NK-92 (cell line): ENCODE measurements around the gene SERP2.

ENCODE experiments used
- DNase-seq: peaks from one replicate; lab custom pipeline; 2025; ENCODE audit not compliant: unreplicated experiment; lab: John Stamatoyannopoulos, UW

SERP2 gene

DNA sequence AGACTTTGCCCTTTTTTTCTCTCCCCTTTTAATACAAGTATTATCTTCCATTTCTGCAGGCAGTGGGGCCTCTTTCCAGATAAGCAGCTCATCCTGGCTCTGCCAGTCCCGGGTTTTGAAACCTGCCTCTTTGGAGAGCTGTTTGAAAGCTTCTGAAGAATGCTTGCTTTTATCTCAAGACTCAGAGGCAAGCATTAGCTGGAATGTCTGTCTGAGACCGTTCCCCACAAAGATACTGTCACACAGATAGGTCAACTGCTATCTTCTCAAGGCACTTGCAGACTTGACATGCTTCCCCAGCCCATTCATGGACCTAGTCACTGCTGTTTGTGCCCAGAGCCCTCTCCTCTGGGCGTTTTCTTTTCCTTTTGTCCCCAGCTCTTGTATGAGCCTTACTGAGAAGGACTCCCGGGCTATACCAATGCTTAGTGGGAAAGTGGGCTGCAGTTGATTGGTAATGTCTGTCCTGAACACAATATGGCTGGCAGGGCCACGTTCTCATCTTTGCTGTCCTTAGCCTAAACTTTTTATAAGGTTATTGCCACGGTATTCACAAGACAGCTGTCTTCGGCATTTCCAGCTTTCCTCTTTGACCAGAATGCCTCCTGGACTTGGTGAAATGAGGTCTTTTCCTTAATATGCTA lies 13.4 kb downstream of the SERP2 start:
- DNase-seq = no peak

DNA sequence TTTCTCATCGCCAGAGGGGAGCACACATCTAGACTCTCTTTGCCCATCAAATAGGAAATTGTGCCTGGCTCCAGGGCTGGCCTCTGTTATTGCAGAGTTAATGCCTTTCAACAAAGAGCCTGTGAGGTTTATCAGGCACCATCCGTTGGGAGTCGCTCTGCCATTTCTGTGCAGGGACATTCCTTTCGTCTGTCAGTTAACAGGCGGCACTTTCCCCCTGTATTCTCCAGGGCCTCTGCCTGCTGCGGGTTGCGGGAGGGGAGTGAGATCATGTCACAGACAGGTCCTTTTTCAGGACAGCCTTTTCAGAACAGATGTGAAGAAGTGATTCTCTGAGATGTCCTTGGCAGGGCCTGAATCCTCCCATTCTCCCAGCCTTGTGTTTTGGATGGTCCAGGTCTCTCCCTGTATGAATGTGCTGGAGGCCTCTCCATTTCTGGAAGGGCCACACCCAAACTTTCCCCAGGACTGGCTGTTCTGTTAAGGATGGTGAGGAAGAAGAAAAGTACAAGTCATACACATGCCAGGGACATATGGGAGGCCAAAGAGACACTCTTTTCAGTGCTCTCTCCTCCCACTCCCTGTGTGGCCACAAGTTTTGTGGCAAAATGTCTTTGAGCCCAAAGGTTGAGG lies 14.9 kb downstream of the SERP2 start:
- no peak for DNase-seq

DNA sequence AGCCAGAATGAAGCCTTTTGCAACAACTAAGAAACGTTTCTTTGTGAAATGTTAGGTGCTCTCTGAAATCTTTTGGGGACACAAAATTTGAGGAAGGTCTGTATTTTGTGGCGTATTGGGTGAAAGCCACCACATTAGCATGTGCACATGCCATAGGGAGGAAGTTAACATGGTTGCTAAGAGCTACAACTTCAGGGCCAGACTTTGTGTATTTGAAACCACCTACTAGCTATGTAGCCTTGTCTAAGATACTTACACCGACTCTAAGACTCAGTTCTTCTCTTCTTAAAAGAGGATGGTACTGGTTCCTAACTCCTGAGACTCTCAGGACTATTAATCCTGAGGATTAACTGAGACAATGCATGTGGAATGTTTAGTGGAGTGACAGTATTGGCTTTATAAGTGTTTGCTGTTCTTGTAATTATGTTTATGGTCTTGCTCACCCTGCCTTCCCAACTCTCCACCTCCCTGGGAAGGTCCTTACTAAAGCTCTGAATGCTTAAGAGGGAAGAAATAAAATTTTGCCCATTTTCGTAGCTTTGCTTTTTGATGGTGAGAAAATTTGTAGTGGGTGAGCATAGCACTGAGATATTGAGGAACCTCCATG lies 15.5 kb downstream of the SERP2 start:
- no peak for DNase-seq

DNA sequence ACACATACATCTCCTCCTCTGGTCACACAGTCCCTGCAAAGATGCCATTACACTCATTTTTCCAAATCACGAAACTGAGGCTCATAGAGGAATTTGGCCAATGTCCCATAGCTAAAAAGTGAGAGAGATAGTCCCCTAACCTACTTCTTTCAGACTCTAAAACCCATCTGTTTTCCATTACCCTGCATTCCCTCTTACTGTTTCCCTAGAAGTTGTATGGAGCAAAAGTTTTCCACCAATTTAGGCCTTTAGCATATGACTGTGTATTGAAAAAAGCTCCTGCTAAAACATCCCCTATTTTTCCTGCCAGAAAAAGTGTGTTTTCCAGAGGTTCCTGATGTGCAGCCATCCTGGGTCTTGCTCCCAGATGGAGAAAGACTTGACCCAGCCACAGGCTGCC lies 16.3 kb downstream of the SERP2 start:
- DNase-seq = no peak

DNA sequence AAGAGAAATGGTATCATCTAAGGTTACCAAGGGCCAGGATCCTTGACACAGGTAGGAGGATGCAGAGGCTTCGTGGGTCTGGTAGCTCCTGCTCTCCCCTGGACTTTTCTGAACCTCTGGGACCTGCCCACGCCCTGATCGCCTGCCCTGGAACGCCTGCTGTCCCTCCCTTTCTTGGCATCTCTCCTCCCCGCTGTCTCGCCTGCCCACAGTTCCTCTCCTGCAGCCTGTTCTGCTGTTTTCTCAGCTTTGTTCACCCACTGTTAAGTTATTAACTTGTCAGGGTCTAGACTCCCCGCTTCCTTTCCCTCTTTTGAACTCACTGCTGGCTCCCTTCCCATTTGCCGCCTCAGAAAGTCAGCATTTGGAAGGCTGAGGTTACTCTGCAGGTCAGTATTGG lies 19.8 kb downstream of the SERP2 start:
- DNase-seq = no peak

DNA sequence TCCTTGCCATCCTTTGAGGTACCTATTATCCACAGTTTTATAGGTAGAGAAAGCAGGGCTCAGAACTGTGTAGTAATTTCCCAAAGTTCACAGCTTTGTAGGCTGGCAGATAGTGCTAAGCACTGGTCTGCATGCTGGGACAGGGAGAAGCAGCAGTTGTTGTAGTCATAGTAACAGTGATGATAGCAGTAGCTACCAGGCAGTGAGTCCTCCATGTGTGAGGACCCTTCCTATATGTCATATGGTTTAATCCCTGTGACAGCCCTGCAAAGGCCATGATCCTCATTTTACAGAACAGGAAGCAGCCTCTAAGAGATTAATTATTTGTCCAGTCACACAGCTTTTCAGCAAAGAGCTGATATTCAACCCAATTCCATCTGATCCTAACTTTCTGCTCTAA lies 21.0 kb downstream of the SERP2 start:
- DNase-seq = no peak

DNA sequence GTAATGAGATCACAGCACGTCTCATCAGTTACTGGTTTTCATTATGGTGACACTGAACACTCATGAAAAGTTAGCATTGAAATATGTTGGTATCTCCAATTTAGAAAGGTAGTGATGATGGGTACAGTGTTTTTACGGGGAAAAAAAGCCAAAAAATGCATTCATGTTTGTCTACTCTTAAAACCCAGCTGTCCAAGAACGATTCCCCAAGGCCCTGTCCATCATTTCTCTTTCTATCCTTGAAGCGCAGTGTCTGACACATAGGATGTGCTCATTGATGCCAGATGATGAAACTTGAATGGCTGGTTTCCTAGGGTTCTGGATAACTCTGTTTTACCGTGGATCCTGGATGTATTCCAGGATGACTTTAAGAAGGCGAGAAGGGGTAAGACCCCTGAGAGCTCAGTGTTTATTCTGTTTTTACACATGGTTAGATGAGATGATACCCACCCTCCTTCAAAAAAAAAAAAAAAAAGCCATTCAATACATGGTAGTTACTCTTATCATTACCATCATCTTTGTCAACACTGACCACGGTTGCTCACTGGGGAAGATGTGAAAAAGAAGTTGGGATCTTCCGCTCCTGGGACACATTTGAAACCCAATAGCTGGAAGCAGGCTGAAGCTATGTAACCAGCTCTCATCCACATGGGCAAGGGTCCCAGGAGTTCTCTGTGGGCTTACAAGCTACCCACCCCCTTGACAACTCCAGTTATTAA lies 22.5 kb downstream of the SERP2 start:
- no peak for DNase-seq

DNA sequence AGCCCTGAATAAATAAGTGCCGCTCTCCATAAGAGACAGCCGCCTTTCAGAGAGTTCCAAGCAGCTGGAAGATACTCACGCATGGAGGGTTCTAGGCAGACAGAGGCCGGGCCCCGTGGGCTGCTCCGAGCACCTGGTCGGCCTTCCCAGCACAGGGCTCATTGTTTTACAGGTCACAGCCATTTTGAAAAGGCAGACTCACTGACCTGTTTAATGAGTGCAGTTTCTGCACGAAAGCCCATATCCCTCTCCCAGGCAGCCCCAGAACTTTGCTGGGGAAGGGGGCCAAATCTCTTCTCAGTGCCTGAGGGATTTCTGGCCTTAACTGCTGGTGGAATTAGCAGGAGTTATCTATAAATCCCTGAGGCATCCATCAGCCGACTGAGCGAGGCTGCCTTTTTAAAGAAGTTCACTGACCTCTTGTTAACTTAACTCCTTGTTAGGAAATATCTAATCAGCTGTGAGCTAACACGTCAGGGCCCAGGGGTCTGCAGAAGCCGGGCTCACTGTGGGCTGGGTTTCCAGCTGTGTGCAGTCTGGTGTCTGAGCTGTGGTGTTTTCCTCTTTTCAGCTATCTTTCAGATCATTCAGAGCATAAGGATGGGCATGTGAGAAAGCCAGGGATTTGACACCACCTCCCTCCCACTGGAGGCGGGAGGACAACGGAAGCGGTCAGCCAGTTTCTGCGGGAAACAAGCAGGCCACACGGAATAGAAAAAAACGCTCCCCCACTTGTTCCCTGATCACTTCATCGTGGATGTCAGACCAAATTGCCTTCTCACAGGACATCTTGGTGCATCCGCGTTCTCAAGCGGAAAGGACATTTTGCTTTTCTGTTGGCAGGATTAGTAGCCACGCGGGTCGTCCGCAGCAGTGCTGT lies 23.3 kb downstream of the SERP2 start:
- DNase-seq = no peak

DNA sequence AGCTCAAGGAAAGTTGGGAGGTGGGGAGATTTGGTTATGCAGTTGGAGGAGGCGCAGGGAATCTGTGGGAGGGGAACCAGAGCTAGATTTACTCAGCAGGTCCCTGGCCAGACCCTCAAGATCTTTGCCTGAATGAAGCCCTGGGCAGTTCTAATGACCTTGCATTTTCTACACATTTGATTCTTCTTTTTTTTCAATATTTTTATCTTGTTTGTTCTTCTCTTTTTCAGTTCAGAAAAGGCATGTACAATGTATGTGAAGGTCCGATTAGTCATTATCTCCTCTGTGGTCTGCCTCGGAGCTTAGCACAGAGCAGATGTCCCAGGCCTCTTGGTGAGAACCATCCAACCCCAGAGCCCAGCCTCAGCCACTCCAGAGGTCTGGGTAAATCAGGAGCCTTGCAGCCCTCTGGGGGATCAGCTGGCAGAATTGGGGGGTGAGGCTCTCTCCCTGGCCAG lies 24.2 kb downstream of the SERP2 start:
- no peak for DNase-seq

DNA sequence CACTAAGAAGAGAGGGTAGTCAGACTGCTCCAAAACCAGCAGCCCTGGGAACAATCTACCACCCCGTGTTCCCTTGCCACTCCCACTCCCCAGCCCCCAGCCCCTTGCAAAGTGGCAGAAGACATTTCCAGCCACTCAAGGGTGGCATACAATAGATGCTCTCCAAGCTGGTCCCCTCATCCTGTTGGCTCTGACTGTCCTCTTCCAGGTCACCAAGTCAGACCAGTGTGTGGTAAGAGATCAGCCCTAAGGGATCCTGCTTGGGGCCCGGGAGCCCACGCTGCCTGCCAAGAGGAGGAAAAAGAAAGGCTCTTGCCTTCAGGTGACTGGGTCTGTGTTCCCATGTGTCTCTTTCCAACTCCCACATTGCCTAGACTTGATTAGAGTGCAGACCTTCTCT lies 25.0 kb downstream of the SERP2 start:
- DNase-seq = no peak

DNA sequence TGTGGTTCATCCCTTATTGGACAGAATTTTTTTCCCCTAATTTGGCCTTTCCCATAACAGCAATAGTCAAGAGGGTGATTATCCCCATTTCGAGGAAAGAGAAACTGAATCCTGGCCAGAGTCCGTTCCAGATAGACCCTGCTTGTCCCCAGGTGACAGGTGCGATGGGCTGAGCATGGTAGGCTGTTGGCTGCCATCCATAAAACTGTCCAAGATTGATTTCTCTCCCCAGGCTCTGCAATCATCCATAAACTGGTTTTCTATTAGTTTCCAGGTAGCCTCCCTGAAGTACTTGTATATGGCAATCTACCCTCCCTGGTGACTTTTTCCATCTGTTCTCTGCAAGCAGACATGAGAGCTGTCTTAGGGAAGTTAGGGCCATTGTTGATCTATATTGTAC lies 25.4 kb downstream of the SERP2 start:
- DNase-seq = no peak

DNA sequence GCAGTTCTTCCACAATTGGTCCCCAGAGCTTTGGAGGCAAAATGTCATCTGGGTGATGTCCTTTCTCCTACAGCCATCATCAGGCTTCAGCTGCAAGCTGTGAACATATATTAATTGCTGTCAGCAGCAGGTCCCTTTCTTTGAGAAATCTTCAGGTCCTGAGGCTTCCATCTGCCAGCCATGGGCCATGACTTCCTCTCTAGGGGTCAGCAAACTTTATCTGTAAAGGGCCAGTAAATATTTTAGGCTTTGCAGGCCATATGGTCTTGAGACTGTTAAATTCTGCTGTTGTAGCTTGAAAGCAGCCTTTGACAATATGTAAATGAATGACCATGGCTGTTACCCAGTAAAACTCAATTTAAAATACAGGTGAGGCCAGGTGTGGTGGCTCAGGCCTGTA lies 27.1 kb downstream of the SERP2 start:
- no peak for DNase-seq

DNA sequence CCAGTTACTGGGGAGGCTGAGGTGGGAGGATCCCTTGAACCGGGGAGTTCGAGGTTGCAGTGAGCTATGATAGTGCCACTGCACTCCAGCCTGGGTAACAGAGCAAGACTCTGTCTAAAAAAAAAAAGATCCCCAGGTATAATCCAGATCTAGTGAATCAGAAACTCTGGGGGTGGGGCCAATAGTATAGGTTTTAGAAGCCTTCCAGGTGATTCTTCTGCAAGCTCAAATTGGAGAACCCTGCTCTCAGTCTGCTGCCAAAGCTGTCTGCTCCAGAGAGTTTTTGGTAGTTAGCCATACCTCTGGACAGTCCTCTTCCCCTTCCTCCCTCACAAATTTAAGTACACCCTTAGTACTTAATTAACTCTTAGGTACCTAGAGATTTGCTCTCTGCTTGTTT lies 28.0 kb downstream of the SERP2 start:
- DNase-seq = no peak

DNA sequence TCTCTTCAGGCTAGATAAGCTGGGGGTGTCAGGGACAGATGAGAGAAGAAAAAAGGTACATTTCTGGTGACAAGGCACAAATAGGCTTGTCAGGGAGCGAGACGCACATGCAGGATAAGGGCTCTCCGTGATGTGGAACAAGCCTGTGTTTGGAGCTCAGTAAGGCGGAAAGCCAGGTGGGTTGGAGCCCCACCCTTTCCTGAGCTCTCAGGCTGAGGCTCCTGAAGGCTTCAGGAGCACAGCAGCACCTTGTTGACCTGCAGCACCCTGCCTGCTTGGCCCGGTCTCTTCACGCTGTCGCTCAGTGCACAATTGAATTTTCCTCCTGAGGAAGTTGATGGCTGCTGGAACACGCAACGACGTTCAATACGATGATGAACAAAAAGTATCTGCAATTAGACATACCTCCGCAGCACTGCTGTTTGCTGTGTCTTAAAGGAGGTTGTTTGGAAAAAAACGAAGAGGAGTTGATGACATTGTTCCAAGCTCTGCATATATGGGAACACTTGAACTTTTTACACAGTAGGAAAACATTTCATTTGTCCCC lies 29.3 kb downstream of the SERP2 start:
- no peak for DNase-seq

DNA sequence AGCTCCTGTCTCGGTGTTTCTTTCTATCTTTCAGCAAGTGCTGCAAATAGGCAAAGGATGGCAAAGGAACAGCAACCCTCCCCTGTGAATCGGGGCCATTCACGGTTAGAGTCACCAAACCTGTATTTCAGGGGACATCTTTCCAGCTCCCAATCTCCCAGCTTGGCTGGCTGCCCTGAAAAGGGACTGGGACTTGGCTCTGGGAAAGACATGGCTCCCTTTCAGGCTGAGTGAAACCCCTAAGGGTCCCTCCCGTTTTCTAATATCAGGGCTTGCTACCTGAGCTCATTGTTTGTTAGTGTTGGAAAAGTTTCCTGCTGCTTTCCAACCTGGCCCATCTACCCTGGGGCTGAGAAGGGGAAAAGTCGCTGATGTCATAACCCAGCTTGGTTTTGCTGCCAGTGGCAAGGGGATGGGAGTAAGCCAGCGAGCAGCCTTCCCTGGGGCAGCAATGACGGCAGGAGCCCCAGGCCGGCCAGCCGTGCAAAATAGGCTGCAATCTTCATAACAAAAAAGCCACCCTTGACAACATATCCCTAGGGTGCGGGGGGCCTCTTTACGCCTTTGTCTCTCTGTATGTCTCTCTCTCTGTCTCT lies 29.9 kb downstream of the SERP2 start:
- no peak for DNase-seq

DNA sequence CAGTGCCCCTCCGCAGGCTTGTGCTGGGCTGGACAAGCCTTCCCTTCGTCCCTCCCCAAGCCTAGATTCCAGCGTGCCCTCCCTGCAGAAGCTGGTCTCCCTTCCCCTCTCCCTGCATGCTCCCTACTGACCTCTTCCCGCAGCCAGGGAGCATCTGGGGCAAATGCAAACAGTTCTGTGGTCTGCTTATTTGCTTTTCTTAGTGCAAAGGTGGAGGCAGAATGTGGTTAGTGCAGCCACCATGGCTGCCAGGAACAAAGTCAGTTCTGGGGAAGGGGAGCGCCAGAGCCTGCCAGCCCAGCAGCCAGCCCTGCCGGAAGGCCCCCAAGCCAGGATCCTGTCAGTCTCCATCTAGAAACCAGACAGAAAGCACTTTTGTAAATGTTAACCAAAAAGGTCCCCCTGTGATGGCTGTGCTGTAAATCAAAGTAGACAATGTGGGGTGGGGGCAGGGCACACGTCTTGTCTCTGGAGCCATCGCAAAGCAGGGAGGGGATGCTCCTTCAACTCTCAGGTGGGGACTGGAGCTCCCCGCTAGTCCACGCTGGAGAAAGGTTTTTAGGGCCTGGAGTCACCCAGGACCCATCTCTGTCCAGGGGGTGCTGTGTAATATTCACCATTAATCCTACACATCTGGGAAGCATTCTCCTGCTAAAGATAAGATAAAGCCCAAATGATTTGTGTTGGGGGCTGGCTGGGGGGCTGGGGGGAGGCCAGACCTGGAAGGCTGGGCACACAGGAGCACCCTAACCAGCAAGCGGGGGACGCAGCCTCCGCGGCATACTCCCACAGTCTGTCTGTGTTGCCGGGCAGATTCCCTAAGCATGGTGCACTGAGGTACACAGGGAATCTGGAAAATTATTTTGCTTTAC lies 30.9 kb downstream of the SERP2 start:
- DNase-seq = no peak

DNA sequence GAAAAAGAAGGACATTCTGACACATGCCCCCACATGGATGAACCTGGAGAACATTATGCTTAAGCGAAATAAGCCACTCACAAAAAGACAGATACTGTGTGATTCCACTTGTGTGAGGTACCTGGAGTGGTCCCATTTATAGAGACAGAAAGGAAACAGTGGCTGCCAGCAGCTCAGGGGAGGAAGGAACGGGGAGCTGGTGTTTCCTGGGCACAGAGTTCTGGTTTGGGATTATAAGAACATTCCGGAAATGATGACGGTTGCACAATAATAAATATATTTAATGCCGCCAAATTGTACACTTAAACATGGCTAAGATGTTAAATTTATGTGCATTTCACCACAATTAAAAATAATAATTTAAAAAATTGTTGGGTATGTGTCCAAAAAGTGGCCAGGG lies 33.0 kb downstream of the SERP2 start:
- DNase-seq = no peak

DNA sequence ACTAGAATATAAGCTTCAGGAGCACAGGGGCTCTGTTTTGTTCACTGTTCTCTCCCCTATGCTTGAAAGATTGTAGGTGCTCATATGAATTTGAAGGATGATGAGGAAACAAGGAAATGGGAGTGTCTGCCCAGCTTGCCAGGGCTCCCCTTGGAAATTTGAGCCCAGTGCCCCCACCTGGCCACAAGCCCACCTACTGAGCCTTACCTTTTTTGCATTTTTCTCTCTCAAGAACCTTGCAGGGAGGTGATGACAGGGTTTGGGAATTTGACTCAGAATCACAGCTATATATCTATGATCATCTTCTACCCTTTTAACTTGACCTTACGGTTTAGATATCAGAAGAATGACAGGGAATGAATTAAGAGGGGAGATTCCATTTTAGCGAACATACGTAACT lies 33.8 kb downstream of the SERP2 start:
- no peak for DNase-seq

DNA sequence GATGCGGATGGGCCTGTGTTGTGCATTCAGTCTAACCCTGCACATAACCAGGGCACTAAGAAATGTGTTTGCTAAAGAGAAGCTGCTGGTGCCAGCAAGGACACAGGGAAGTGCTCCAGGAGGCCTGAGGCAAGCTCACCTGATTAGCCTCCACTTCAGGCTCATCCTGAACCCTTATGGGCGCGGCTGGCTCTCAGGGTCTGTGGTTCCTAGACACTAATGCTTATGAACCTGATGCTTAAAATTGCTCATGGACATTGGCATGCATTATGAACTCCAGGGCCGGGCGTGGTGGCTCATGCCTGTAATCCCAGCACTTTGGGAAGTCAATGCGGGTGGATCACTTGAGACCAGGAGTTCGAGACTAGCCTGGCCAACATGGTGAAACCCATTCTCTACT lies 34.3 kb downstream of the SERP2 start:
- no peak for DNase-seq
